ENCODE data around the gene NDUFS6. TPM values are rescaled to one million over a fixed set of nuclear protein-coding genes. Genes with fewer than 3 reads are reported as not detected.

Gene NDUFS6
- total RNA-seq, 1 experiment from 2014 or later: 104 TPM

- Histone ChIP-seq H3K9me3 (ENCODE audit: low read length) (no peaks in the 10 kb centered on the region), H3K4me2 (ENCODE audit: low read length) (no peak overlapping the region), H3K27me3 (ENCODE audit: low read length) (no peaks in the 10 kb centered on the region), H3K36me3 (ENCODE audit: low read depth, low read length) (no peaks in the 10 kb centered on the region), H4K20me1 (ENCODE audit: low read length) (no peaks in the 10 kb centered on the region), H3K9me2 (replicated peaks; ENCODE audit: low read length) (no peaks in the 10 kb centered on the region), H3K4me1 (ENCODE audit: insufficient read depth, low read length) (no peaks in the 10 kb centered on the region), H2AFZ (ENCODE audit: low read length) (no peak overlapping the region), H3K27ac (ENCODE audit: low read length) (no peak overlapping the region), H3K79me2 (ENCODE audit: low read length) (no peaks in the 10 kb centered on the region), H3K9ac (ENCODE audit: low read length) (no peak overlapping the region), H3F3A (ENCODE audit: low read length, unreplicated experiment) (no peaks in the 10 kb centered on the region), H3K4me3 (ENCODE audit: low read length) (no peak overlapping the region)
- BruUV-seq (replicated peaks): no TSS peak
- ChIA-PET POLR2A (ENCODE audit: unreplicated experiment) (no interaction called here), CTCF (no interaction called here)
- intact Hi-C loops (cut with micrococcal nuclease): no loop called here
- DNase-seq (no peak), ATAC-seq (no peak)
- TF ChIP-seq EZH2 (IDR thresholded peaks at IDR 0.05; ENCODE audit: low read length, unreplicated experiment) (no peak), EZH2phosphoT487 (IDR thresholded peaks at IDR 0.05; ENCODE audit: borderline replicate concordance, low read length) (no peak)
- TF ChIP-seq, protein P1, sequence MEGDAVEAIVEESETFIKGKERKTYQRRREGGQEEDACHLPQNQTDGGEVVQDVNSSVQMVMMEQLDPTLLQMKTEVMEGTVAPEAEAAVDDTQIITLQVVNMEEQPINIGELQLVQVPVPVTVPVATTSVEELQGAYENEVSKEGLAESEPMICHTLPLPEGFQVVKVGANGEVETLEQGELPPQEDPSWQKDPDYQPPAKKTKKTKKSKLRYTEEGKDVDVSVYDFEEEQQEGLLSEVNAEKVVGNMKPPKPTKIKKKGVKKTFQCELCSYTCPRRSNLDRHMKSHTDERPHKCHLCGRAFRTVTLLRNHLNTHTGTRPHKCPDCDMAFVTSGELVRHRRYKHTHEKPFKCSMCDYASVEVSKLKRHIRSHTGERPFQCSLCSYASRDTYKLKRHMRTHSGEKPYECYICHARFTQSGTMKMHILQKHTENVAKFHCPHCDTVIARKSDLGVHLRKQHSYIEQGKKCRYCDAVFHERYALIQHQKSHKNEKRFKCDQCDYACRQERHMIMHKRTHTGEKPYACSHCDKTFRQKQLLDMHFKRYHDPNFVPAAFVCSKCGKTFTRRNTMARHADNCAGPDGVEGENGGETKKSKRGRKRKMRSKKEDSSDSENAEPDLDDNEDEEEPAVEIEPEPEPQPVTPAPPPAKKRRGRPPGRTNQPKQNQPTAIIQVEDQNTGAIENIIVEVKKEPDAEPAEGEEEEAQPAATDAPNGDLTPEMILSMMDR (conservative IDR thresholded peaks at IDR 0.05; ENCODE audit: low read depth, low read length): no peak
Measured at GRCh38 chr5:1779021-1779680, 22.1 kb upstream of the NDUFS6 start.

DNA sequence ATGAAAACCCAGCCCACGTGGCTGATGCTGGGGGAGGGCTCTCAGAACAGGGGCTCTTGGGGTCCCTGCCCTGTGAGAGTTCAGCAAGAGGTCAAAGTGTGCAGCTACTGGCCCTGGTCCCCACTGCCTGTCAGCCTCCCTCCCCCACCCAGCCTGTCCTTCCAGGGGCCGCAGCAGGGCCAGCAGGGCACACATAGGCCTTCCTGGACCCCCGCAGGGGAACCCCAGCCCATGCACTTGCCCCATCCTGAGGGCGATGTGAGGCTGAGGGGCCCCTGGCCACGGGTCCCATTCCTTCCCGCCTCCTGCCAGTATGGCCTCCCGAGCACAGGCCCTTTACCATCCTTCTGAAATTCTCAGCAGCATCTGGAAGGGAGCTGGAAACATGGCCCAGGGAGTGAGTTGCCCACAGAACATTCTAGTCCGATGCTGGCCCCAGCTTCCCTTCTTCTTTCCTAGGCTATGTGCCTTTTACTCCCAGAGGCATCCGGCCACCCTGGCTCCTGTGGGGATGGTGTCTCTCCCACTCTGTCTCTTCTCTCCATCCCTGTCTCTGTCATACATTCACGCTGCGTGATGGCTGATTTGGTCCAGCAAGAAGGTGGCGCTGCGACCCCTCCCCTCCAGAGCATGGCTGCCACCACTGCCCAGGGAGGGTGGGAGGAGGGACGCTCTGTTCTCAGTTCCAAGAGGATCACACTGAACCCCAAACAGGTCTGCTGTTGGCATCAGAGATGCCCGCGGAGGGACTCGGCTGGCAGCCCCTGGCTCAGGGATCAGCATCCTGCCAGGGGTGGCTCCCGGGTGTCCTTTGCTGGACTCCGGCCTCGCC lies 21.2 kb upstream of the NDUFS6 start:
- CTCF ChIA-PET: no interaction called here

More for the DNA sequence above, 21.2 kb upstream of the NDUFS6 start:
- no peaks in the 10 kb centered on the region for H3K9me3 ChIP-seq (ENCODE audit: low read length)
- no peak overlapping the region for H3K9ac ChIP-seq (ENCODE audit: low read length)
- ATAC-seq (no peak), DNase-seq (no peak)
- TF ChIP-seq EZH2phosphoT487 (IDR thresholded peaks at IDR 0.05; ENCODE audit: borderline replicate concordance, low read length): no peak
- no peak for TF ChIP-seq EZH2 (IDR thresholded peaks at IDR 0.05; ENCODE audit: low read length, unreplicated experiment)
- TF ChIP-seq, protein P1 (conservative IDR thresholded peaks at IDR 0.05; ENCODE audit: low read depth, low read length): no peak
- no peaks in the 10 kb centered on the region for H3K27me3 ChIP-seq (ENCODE audit: low read length)
- no peaks in the 10 kb centered on the region for H3K9me2 ChIP-seq (replicated peaks; ENCODE audit: low read length)
- no peak overlapping the region for H3K4me3 ChIP-seq (ENCODE audit: low read length)
- H2AFZ ChIP-seq (ENCODE audit: low read length): no peak overlapping the region
- H3K4me2 ChIP-seq (ENCODE audit: low read length): no peak overlapping the region
- no peak overlapping the region for H3K27ac ChIP-seq (ENCODE audit: low read length)
- BruUV-seq (replicated peaks): no TSS peak
- no peaks in the 10 kb centered on the region for H3K4me1 ChIP-seq (ENCODE audit: insufficient read depth, low read length)
- no peaks in the 10 kb centered on the region for H4K20me1 ChIP-seq (ENCODE audit: low read length)
- intact Hi-C loops (cut with micrococcal nuclease): no loop called here
- H3F3A ChIP-seq (ENCODE audit: low read length, unreplicated experiment): no peaks in the 10 kb centered on the region
- POLR2A ChIA-PET (ENCODE audit: unreplicated experiment): no interaction called here
- no peaks in the 10 kb centered on the region for H3K79me2 ChIP-seq (ENCODE audit: low read length)
- H3K36me3 ChIP-seq (ENCODE audit: low read depth, low read length): no peaks in the 10 kb centered on the region
